Measurements from ENCODE around the gene ECE2. TPM values are rescaled to one million over a fixed set of nuclear protein-coding genes. Genes with fewer than 3 reads are reported as not detected.
"Not testable (repeated sequence)": the region's sequence is repeated elsewhere in the genome, so short reads cannot be mapped to it uniquely, and the experiment has no call there.

ECE2 gene
- polyA plus RNA-seq, 2 donors = not detected

DNA sequence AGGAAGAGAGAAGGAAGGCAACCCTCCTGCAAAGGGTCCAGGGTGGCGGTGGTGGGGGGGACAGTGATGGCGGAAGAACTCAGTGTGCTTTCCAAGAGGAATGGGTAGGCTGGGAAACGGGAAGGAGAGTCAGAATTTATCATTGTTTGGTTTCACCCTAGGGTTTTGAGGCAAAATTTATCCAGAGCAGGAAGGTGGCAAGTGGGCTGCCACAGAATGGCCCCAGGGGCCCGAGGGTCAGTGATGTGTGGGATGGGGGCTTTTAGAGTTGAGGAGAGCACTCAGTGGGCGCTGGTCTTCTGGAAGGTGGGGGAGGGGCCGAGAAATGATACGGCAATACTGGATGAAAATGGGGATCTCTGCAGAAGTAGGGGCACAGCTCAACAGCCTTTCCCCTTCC lies 62.2 kb downstream of the ECE2 start:
- Histone ChIP-seq H3K36me3 (ENCODE audit: control insufficient read depth in 2 of 2, insufficient read depth in 2 of 2, low read length in 1 of 2) (peaks cover 5 to 23% of the 10 kb centered on the region in 2 donors), H3K27ac (ENCODE audit: low read depth in 2 of 2, low read length in 1 of 2) (peak overlapping the region; percentile 98 to 99), H3K4me1 (ENCODE audit: control insufficient read depth in 2 of 2, insufficient read depth in 2 of 2, low read length in 1 of 2) (peaks cover 2 to 27% of the 10 kb centered on the region in 2 donors), H3K4me3 (ENCODE audit: low read depth in 1 of 2, low read length in 2 of 2) (no peak overlapping the region), H3K9me3 (ENCODE audit: control insufficient read depth in 2 of 2, insufficient read depth in 1 of 2, low read depth in 1 of 2, low read length in 1 of 2) (peaks cover 0 to under 1% of the 10 kb centered on the region in 2 donors), H3K27me3 (ENCODE audit: control insufficient read depth in 1 of 2, insufficient read depth in 2 of 2, low read length in 2 of 2) (no peaks in the 10 kb centered on the region)
- 56 to 65% methylated on average over 7 of the region's 7 CpGs for WGBS, 2 donors

- Histone ChIP-seq H3K36me3 (ENCODE audit: control insufficient read depth in 2 of 2, insufficient read depth in 2 of 2, low read length in 1 of 2) (peaks cover 5 to 21% of the 10 kb centered on the region in 2 donors), H3K4me3 (ENCODE audit: low read depth in 1 of 2, low read length in 2 of 2) (no peak overlapping the region), H3K27me3 (ENCODE audit: control insufficient read depth in 1 of 2, insufficient read depth in 2 of 2, low read length in 2 of 2) (no peaks in the 10 kb centered on the region), H3K9me3 (ENCODE audit: control insufficient read depth in 2 of 2, insufficient read depth in 1 of 2, low read depth in 1 of 2, low read length in 1 of 2) (peaks cover 0 to 2% of the 10 kb centered on the region in 2 donors), H3K27ac (ENCODE audit: low read depth in 2 of 2, low read length in 1 of 2) (peak overlapping the region; percentile 98 to 99), H3K4me1 (ENCODE audit: control insufficient read depth in 2 of 2, insufficient read depth in 2 of 2, low read length in 1 of 2) (peaks cover 2 to 27% of the 10 kb centered on the region in 2 donors)
- whole genome bisulfite sequencing, 2 donors = 13 to 18% methylated on average over 36 to 37 of the region's 37 CpGs
Observed at GRCh38 chr3:184338511-184338945, 62.7 kb downstream of the ECE2 start.

DNA sequence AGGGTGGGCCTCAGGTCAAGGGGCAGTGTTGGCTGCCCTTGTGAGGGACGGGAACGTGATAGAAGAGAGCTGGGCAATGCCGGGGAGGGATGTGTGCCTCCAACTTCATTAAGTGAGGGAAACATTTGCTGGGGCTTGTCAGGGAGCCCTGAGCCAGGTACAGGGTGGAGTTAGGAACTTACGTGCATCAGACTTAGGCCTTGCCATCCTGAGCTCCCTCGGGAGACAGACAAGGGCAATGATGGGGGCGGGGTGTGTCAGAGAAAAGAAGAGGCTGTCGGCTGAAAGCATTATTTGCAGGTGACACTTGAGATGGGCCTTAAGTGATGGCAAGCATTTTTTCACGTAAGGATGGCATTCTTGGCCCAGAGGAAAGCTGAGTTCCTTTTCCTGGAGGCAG lies 63.2 kb downstream of the ECE2 start:
- WGBS, 2 donors = 34 to 54% methylated on average over 8 of the region's 8 CpGs
- Histone ChIP-seq H3K27me3 (ENCODE audit: control insufficient read depth in 1 of 2, insufficient read depth in 2 of 2, low read length in 2 of 2) (no peaks in the 10 kb centered on the region), H3K9me3 (ENCODE audit: control insufficient read depth in 2 of 2, insufficient read depth in 1 of 2, low read depth in 1 of 2, low read length in 1 of 2) (peaks cover 0 to 2% of the 10 kb centered on the region in 2 donors), H3K4me1 (ENCODE audit: control insufficient read depth in 2 of 2, insufficient read depth in 2 of 2, low read length in 1 of 2) (peaks cover 2 to 27% of the 10 kb centered on the region in 2 donors), H3K27ac (ENCODE audit: low read depth in 2 of 2, low read length in 1 of 2) (peak overlapping the region; percentile 98 to 99), H3K4me3 (ENCODE audit: low read depth in 1 of 2, low read length in 2 of 2) (no peak overlapping the region), H3K36me3 (ENCODE audit: control insufficient read depth in 2 of 2, insufficient read depth in 2 of 2, low read length in 1 of 2) (peaks cover 5 to 18% of the 10 kb centered on the region in 2 donors)

GRCh38 chr3:184339451-184340135 lies 63.8 kb downstream of the ECE2 start:
- Histone ChIP-seq H3K36me3 (ENCODE audit: control insufficient read depth in 2 of 2, insufficient read depth in 2 of 2, low read length in 1 of 2) (peaks cover 5 to 16% of the 10 kb centered on the region in 2 donors), H3K4me1 (ENCODE audit: control insufficient read depth in 2 of 2, insufficient read depth in 2 of 2, low read length in 1 of 2) (peaks cover 2 to 26% of the 10 kb centered on the region in 2 donors), H3K27ac (ENCODE audit: low read depth in 2 of 2, low read length in 1 of 2) (peak overlapping the region; percentile 98 to 99)
- WGBS, 2 donors = 54 to 75% methylated on average over 19 of the region's 19 CpGs
- H3K9me3 ChIP-seq (ENCODE audit: control insufficient read depth in 2 of 2, insufficient read depth in 1 of 2, low read depth in 1 of 2, low read length in 1 of 2); H3K27me3 ChIP-seq (ENCODE audit: control insufficient read depth in 1 of 2, insufficient read depth in 2 of 2, low read length in 2 of 2); H3K4me3 ChIP-seq (ENCODE audit: low read depth in 1 of 2, low read length in 2 of 2): not testable (repeated sequence)

- no peak overlapping the region for H3K4me3 ChIP-seq (ENCODE audit: low read depth in 1 of 2, low read length in 2 of 2)
- peaks cover 0 to 2% of the 10 kb centered on the region in 2 donors for H3K9me3 ChIP-seq (ENCODE audit: control insufficient read depth in 2 of 2, insufficient read depth in 1 of 2, low read depth in 1 of 2, low read length in 1 of 2)
- H3K4me1 ChIP-seq (ENCODE audit: control insufficient read depth in 2 of 2, insufficient read depth in 2 of 2, low read length in 1 of 2) = peaks cover 0 to 29% of the 10 kb centered on the region in 2 donors
- H3K27ac ChIP-seq (ENCODE audit: low read depth in 2 of 2, low read length in 1 of 2) = peak overlapping the region in 1 of 2 donors; percentile 11
- H3K36me3 ChIP-seq (ENCODE audit: control insufficient read depth in 2 of 2, insufficient read depth in 2 of 2, low read length in 1 of 2) = peaks cover 0 to 18% of the 10 kb centered on the region in 2 donors
- no peaks in the 10 kb centered on the region for H3K27me3 ChIP-seq (ENCODE audit: control insufficient read depth in 1 of 2, insufficient read depth in 2 of 2, low read length in 2 of 2)
- 54 to 55% methylated on average over 7 of the region's 7 CpGs for WGBS, 2 donors
Observed at GRCh38 chr3:184341925-184342324, 66.1 kb downstream of the ECE2 start.

Other genes starting within 250 kb of the ECE2 start
- gene HTR3D, start 244.3 kb upstream of the ECE2 start, polyA plus RNA-seq = not detected
- gene HTR3C, start 223.0 kb upstream of the ECE2 start, polyA plus RNA-seq = not detected
- not detected for gene HTR3E, start 179.0 kb upstream of the ECE2 start, polyA plus RNA-seq
- 10 to 100 TPM; 31.0 to 37.7 TPM for gene EIF2B5, start 140.7 kb upstream of the ECE2 start, polyA plus RNA-seq
- gene DVL3, start 120.6 kb upstream of the ECE2 start, polyA plus RNA-seq = 10 to 100 TPM; 27.2 to 31.6 TPM
- gene AP2M1, start 101.2 kb upstream of the ECE2 start, polyA plus RNA-seq = 100 to 1,000 TPM in 1 of 2 donors, 10 to 100 TPM in 1; 94.2 to 210 TPM
- gene ABCF3, start 89.8 kb upstream of the ECE2 start, polyA plus RNA-seq = 10 to 100 TPM; 42.3 to 42.4 TPM
- under 1 TPM; 0.02 to 0.04 TPM for gene VWA5B2, start 46.4 kb upstream of the ECE2 start, polyA plus RNA-seq
- 10 to 100 TPM; 16.4 to 31.0 TPM for gene ALG3, start 27.1 kb upstream of the ECE2 start, polyA plus RNA-seq
- 1 to 10 TPM; 3.5 to 8.6 TPM for gene EEF1AKMT4, start 26.4 kb upstream of the ECE2 start, polyA plus RNA-seq
- under 1 TPM; 0.06 to 0.12 TPM for gene CAMK2N2, start 14.5 kb upstream of the ECE2 start, polyA plus RNA-seq
- 100 to 1,000 TPM in 1 of 2 donors, 10 to 100 TPM in 1; 50.1 to 156 TPM for gene PSMD2, start 23.2 kb downstream of the ECE2 start, polyA plus RNA-seq
- gene EIF4G1, start 38.6 kb downstream of the ECE2 start, polyA plus RNA-seq = 100 to 1,000 TPM; 222 to 257 TPM
- gene FAM131A, start 61.6 kb downstream of the ECE2 start, polyA plus RNA-seq = 1 to 10 TPM; 7.7 to 9.5 TPM
- gene CLCN2, start 85.6 kb downstream of the ECE2 start, polyA plus RNA-seq = 1 to 10 TPM; 3.1 to 5.4 TPM
- gene POLR2H, start 85.7 kb downstream of the ECE2 start, polyA plus RNA-seq = 100 to 1,000 TPM in 1 of 2 donors, 10 to 100 TPM in 1; 79.6 to 103 TPM
- under 1 TPM; 0.06 to 0.12 TPM for gene THPO, start 102.2 kb downstream of the ECE2 start, polyA plus RNA-seq
- gene CHRD, start 104.0 kb downstream of the ECE2 start, polyA plus RNA-seq = 1 to 10 TPM; 2.2 to 3.0 TPM